ENCODE results near the gene USP34. TPM values are rescaled to one million over a fixed set of nuclear protein-coding genes. Genes with fewer than 3 reads are reported as not detected.

The USP34 gene
- total RNA-seq, 1 experiment from 2014 or later = 76.3 TPM

DNA sequence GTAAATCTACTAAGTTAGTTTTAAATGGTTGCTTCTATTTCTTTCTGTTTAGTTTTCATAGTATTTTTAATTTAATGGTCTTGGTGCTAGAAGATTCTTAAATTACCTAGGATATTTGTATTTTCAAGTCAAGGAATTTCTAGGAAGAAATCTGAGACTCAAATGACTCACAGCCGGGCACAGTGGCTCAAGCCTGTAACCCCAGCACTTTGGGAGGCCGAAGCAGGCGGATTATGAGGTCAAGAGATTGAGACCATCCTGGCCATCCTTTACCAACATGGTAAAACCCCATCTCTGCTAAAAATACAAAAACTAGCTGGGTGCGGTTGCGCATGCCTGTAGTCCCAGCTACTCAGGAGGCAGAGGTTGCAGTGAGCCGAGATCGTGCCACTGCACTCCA is 213.4 kb downstream of the USP34 start:
- ATAC-seq = no peak
- no peak overlapping the region for H3K27ac ChIP-seq (ENCODE audit: low read depth, low read length)
- H2AFZ ChIP-seq (ENCODE audit: low read depth, low read length, poor library complexity, severe bottlenecking) = no peak overlapping the region
- H3K9ac ChIP-seq (ENCODE audit: low read length) = no peak overlapping the region
- CTCF ChIA-PET = no interaction called here
- H3K9me2 ChIP-seq (ENCODE audit: insufficient read depth) = no peaks in the 10 kb centered on the region
- POLR2A ChIA-PET = no interaction called here
- RAD21 ChIA-PET (ENCODE audit: low non-redundant PET in 1 of 2, low total read pairs in 2 of 2, uncharacterized antibody in 2 of 2, unreplicated experiment in 2 of 2) = no interaction called here
- intact Hi-C loops (cut with micrococcal nuclease) = no loop called here
- H3K4me2 ChIP-seq (ENCODE audit: low read length) = no peak overlapping the region
- BruUV-seq (replicated peaks) = no TSS peak
- 0 out of 2 replicates have a peak, but pooled peaks cover 3% of the 10 kb centered on the region for H4K20me1 ChIP-seq (ENCODE audit: insufficient read depth)
- no peaks in the 10 kb centered on the region for H3K4me1 ChIP-seq (ENCODE audit: control insufficient read depth in 1 of 2, insufficient read depth in 2 of 2, low read length in 2 of 2)
- TF ChIP-seq ZNF274 (IDR thresholded peaks at IDR 0.05; ENCODE audit: low read depth, low read length) (no peak), RAD21 (IDR thresholded peaks at IDR 0.05; ENCODE audit: low read depth) (no peak), JUND (IDR thresholded peaks at IDR 0.05) (no peak), YY1 (IDR thresholded peaks at IDR 0.05; ENCODE audit: extremely low read depth, insufficient replicate concordance, low read depth, low read length) (no peak), POLR2AphosphoS5 (IDR thresholded peaks at IDR 0.05; ENCODE audit: low read depth, low read length) (no peak), EZH2 (IDR thresholded peaks at IDR 0.05) (no peak), MAX (IDR thresholded peaks at IDR 0.05) (no peak)
- TF ChIP-seq, protein P1, sequence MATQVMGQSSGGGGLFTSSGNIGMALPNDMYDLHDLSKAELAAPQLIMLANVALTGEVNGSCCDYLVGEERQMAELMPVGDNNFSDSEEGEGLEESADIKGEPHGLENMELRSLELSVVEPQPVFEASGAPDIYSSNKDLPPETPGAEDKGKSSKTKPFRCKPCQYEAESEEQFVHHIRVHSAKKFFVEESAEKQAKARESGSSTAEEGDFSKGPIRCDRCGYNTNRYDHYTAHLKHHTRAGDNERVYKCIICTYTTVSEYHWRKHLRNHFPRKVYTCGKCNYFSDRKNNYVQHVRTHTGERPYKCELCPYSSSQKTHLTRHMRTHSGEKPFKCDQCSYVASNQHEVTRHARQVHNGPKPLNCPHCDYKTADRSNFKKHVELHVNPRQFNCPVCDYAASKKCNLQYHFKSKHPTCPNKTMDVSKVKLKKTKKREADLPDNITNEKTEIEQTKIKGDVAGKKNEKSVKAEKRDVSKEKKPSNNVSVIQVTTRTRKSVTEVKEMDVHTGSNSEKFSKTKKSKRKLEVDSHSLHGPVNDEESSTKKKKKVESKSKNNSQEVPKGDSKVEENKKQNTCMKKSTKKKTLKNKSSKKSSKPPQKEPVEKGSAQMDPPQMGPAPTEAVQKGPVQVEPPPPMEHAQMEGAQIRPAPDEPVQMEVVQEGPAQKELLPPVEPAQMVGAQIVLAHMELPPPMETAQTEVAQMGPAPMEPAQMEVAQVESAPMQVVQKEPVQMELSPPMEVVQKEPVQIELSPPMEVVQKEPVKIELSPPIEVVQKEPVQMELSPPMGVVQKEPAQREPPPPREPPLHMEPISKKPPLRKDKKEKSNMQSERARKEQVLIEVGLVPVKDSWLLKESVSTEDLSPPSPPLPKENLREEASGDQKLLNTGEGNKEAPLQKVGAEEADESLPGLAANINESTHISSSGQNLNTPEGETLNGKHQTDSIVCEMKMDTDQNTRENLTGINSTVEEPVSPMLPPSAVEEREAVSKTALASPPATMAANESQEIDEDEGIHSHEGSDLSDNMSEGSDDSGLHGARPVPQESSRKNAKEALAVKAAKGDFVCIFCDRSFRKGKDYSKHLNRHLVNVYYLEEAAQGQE (IDR thresholded peaks at IDR 0.05; ENCODE audit: low read depth) = no peak
- no peaks in the 10 kb centered on the region for H3K9me3 ChIP-seq (ENCODE audit: control insufficient read depth in 1 of 2, insufficient read depth in 1 of 2, low read depth in 1 of 2, low read length in 2 of 2)
- H3K79me2 ChIP-seq (ENCODE audit: insufficient read depth, low read length) = no peaks in the 10 kb centered on the region
- peaks cover 12 to 25% of the 10 kb centered on the region in 2 experiments for H3K36me3 ChIP-seq (ENCODE audit: control insufficient read depth in 1 of 2, insufficient read depth in 2 of 2, low read length in 2 of 2)
- no peaks in the 10 kb centered on the region for H3K27me3 ChIP-seq (ENCODE audit: insufficient read depth, low read length)
- DNase-seq (ENCODE audit: low read depth, low spot score) = no peak
- H3K4me3 ChIP-seq (replicated peaks in 1 of 2; ENCODE audit: low read depth in 1 of 2, low read length in 2 of 2) = no peak overlapping the region

Measured in HCT116 (cell line).